GM23338 (cell line): ENCODE results near the gene OASL. TPM values are rescaled to one million over a fixed set of nuclear protein-coding genes. Genes with fewer than 3 reads are reported as not detected.
"Not testable (repeated sequence)": the region's sequence is repeated elsewhere in the genome, so short reads cannot be mapped to it uniquely, and the experiment has no call there.

Source experiments
- ATAC-seq: fragments of 200-7000 bp; cut with Tn5 transposase; 3 replicates; pipeline ENCODE4 v1.9.1; 2020
- DNase-seq: peaks from one replicate; pipeline ENCODE4 v3.0.0-alpha.2; 2015; ENCODE audit warnings: low spot score
- H2AFZ ChIP-seq: fragments of 200-600 bp; sonication (generic); 2 replicates; pipeline ENCODE4 v1.8.0; 2016; ENCODE audit warnings: antibody characterized with exemption, mild to moderate bottlenecking, moderate library complexity
- H3F3A ChIP-seq: fragments of 200-600 bp; sonication (generic); replicated peaks from 2 replicates; pipeline ENCODE4 v1.8.0; 2017; ENCODE audit warnings: antibody characterized with exemption, mixed run types, low read depth
- H3K27ac ChIP-seq: fragments of 200-600 bp; sonication (generic); 2 replicates; pipeline ENCODE4 v1.6.1; 2016; ENCODE audit warnings: low read depth
- H3K27me3 ChIP-seq: fragments of 200-600 bp; sonication (generic); 2 replicates; pipeline ENCODE4 v1.8.0; 2016; ENCODE audit warnings: mild to moderate bottlenecking, mixed run types, moderate library complexity; ENCODE audit not compliant: insufficient read depth
- H3K36me3 ChIP-seq: fragments of 200-600 bp; sonication (generic); 2 replicates; pipeline ENCODE4 v1.8.0; 2016; ENCODE audit warnings: mild to moderate bottlenecking; ENCODE audit not compliant: insufficient read depth
- H3K4me1 ChIP-seq: fragments of 200-600 bp; sonication (generic); 2 replicates; pipeline ENCODE4 v1.8.0; 2016; ENCODE audit warnings: mild to moderate bottlenecking, moderate library complexity; ENCODE audit not compliant: insufficient read depth
- H3K4me2 ChIP-seq: fragments of 200-600 bp; sonication (generic); 2 replicates; pipeline ENCODE4 v1.7.1; 2017; ENCODE audit warnings: mixed run types
- H3K4me3 ChIP-seq: fragments of 200-600 bp; sonication (generic); 2 replicates; pipeline ENCODE4 v1.6.1; 2016; ENCODE audit warnings: mixed run types
- H3K79me2 ChIP-seq: fragments of 200-600 bp; sonication (generic); replicated peaks from 2 replicates; pipeline ENCODE4 v1.8.0; 2017; ENCODE audit warnings: mild to moderate bottlenecking; ENCODE audit not compliant: insufficient read depth
- H3K9me2 ChIP-seq: fragments of 200-600 bp; sonication (generic); 2 replicates; pipeline ENCODE4 v1.8.0; 2017; ENCODE audit not compliant: insufficient read depth
- H4K20me1 ChIP-seq: fragments of 200-600 bp; sonication (generic); replicated peaks from 2 replicates; pipeline ENCODE4 v1.8.0; 2017; ENCODE audit warnings: mild to moderate bottlenecking; ENCODE audit not compliant: insufficient read depth
- H3K27ac Mint-ChIP-seq: 2 replicates; pipeline ENCODE4 v1.8.0; 2020; ENCODE audit warnings: inconsistent platforms, mild to moderate bottlenecking, moderate library complexity, mixed read lengths
- H3K27me3 Mint-ChIP-seq: 3 replicates; pipeline ENCODE4 v1.8.0; 2022; ENCODE audit warnings: low read depth, mild to moderate bottlenecking, moderate library complexity, mixed read lengths, inconsistent platforms; ENCODE audit not compliant: insufficient read depth, poor library complexity
- H3K36me3 Mint-ChIP-seq: 3 replicates; pipeline ENCODE4 v1.8.0; 2021; ENCODE audit warnings: low read depth, mild to moderate bottlenecking, inconsistent platforms, moderate library complexity, mixed read lengths
- H3K4me1 Mint-ChIP-seq: 3 replicates; pipeline ENCODE4 v1.8.0; 2020; ENCODE audit warnings: mild to moderate bottlenecking, inconsistent platforms, mixed read lengths
- H3K4me3 Mint-ChIP-seq: 3 replicates; pipeline ENCODE4 v1.8.0; 2021; ENCODE audit warnings: moderate library complexity, mild to moderate bottlenecking, inconsistent platforms, mixed read lengths
- H3K9me3 Mint-ChIP-seq: 3 replicates; pipeline ENCODE4 v1.8.0; 2020; ENCODE audit warnings: moderate library complexity, mild to moderate bottlenecking, inconsistent platforms, mixed read lengths
- CREB1 ChIP-seq: fragments of 250-450 bp; sonication (Bioruptor Pico); IDR thresholded peaks from 2 replicates; pipeline ENCODE4 v1.5.0; 2020; ENCODE audit warnings: low read depth, mild to moderate bottlenecking, moderate library complexity
- EZH2 ChIP-seq: fragments of 200-600 bp; sonication (generic); IDR thresholded peaks from one replicate; pipeline ENCODE4 v1.8.0; 2017; ENCODE audit warnings: antibody characterized with exemption, mild to moderate bottlenecking, low read depth; ENCODE audit not compliant: unreplicated experiment
- EZH2phosphoT487 ChIP-seq: fragments of 200-600 bp; sonication (generic); IDR thresholded peaks from one replicate; pipeline ENCODE4 v1.8.1; 2018; ENCODE audit warnings: antibody characterized with exemption; ENCODE audit not compliant: unreplicated experiment
- JUNB ChIP-seq: IDR thresholded peaks from one replicate; pipeline ENCODE4 v1.6.1; 2016; ENCODE audit warnings: antibody characterized with exemption; ENCODE audit not compliant: unreplicated experiment
- NANOG ChIP-seq: IDR thresholded peaks from 2 replicates; pipeline ENCODE4 v1.6.1; 2016; ENCODE audit warnings: antibody characterized with exemption, borderline replicate concordance
- POLR2AphosphoS5 ChIP-seq: IDR thresholded peaks from 2 replicates; pipeline ENCODE4 v1.6.1; 2016; ENCODE audit warnings: antibody characterized with exemption, low read depth
- STAT1 ChIP-seq: IDR thresholded peaks from one replicate; pipeline ENCODE4 v1.6.1; 2016; ENCODE audit warnings: antibody characterized with exemption; ENCODE audit not compliant: unreplicated experiment
- ZNF114 ChIP-seq: fragments of 250-450 bp; sonication (Bioruptor Pico); IDR thresholded peaks from 2 replicates; pipeline ENCODE4 v1.5.0; 2020; ENCODE audit warnings: mild to moderate bottlenecking, moderate library complexity
- ZNF331 ChIP-seq: fragments of 250-450 bp; sonication (Bioruptor Pico); IDR thresholded peaks from 2 replicates; pipeline ENCODE4 v1.5.0; 2020; ENCODE audit warnings: low read depth, mild to moderate bottlenecking, moderate library complexity
- ZNF462 ChIP-seq: fragments of 250-450 bp; sonication (Bioruptor Pico); IDR thresholded peaks from 2 replicates; pipeline ENCODE4 v1.5.0; 2020; ENCODE audit warnings: mild to moderate bottlenecking, moderate library complexity
- polyA plus RNA-seq: library from polyadenylated mRNA; unstranded; fragments of >200 nt; fragmentation: Nextera tagmentation; extraction: Ambion mirVana; gene quantifications from 2 replicates; pipeline ENCODE4 v1.2.1, GENCODE V29; 2016
- total RNA-seq: library from RNA; depleted of rRNA; stranded (reverse); fragments of >200 nt; shearing (Covaris generic); gene quantifications from 2 replicates; pipeline ENCODE4 v1.2.3, GENCODE V29; 2014
- TF ChIP-seq, protein P1 (sequence below): IDR thresholded peaks from one replicate; pipeline ENCODE4 v1.6.1; 2018; ENCODE audit warnings: antibody characterized with exemption; ENCODE audit not compliant: unreplicated experiment
- TF ChIP-seq, protein P2 (sequence below): IDR thresholded peaks from 2 replicates; pipeline ENCODE4 v1.6.1; 2016; ENCODE audit warnings: antibody characterized with exemption

OASL gene
- total and polyA plus RNA-seq, 2 experiments from 2014 or later = not detected

DNA sequence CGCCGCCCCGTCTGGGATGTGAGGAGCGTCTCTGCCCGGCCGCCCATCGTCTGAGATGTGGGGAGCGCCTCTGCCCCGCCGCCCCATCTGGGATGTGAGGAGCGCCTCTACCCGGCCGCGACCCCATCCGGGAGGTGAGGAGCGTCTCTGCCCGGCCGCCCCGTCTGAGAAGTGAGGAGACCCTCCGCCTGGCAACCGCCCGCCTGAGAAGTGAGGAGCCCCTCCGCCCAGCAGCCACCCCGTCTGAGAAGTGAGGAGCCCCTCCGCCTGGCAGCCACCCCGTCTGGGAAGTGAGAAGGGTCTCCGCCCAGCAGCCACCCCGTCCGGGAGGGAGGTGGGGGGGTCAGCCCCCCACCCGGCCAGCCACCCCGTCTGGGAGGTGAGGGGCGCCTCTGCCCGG lies 36.9 kb upstream of the OASL start:
- H3K36me3 Mint-ChIP-seq = peaks cover 11% of the 10 kb centered on the region; the same call in 2 of the 3 replicates

DNA sequence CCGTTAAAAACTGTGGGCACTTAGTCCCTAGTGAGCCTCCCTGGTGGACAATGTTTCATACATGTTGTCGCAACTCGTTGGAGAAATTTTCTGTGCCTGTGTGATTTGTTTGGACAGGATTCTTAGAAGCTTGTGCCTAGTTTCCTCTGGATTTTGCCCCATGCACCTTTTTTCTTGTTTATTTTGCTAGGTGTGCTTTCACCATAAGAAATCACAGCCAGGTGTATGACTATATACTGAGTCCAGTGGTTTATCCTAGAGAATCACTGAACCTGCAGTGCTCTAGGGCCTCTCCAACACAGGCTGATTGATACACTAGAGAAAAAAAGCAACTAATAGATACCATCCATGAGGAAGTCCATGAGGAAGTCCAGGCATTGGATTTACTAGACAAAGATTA lies 33.1 kb upstream of the OASL start:
- Mint-ChIP-seq H3K27ac (no peak overlapping the region), H3K36me3 (peaks cover 11% of the 10 kb centered on the region; the same call in 2 of the 3 replicates), H3K4me3 (no peak overlapping the region), H3K4me1 (no peaks in the 10 kb centered on the region), H3K27me3 (no peaks in the 10 kb centered on the region), H3K9me3 (peaks cover 37% of the 10 kb centered on the region)
- Histone ChIP-seq H3K27me3 (no peaks in the 10 kb centered on the region), H3K4me3 (no peak overlapping the region), H4K20me1 (no peaks in the 10 kb centered on the region), H3K27ac (no peak overlapping the region), H3K79me2 (no peaks in the 10 kb centered on the region), H3F3A (no peaks in the 10 kb centered on the region), H3K9me2 (no peaks in the 10 kb centered on the region), H3K4me1 (no peaks in the 10 kb centered on the region), H3K4me2 (no peak overlapping the region), H3K36me3 (no peaks in the 10 kb centered on the region; the same call in 1 of the 2 replicates), H2AFZ (no peak overlapping the region)
- DNase-seq (no peak), ATAC-seq (no peak)
- no peak for TF ChIP-seq POLR2AphosphoS5
- no peak for TF ChIP-seq STAT1
- no peak for TF ChIP-seq JUNB
- no peak for TF ChIP-seq EZH2phosphoT487
- TF ChIP-seq, protein P1, sequence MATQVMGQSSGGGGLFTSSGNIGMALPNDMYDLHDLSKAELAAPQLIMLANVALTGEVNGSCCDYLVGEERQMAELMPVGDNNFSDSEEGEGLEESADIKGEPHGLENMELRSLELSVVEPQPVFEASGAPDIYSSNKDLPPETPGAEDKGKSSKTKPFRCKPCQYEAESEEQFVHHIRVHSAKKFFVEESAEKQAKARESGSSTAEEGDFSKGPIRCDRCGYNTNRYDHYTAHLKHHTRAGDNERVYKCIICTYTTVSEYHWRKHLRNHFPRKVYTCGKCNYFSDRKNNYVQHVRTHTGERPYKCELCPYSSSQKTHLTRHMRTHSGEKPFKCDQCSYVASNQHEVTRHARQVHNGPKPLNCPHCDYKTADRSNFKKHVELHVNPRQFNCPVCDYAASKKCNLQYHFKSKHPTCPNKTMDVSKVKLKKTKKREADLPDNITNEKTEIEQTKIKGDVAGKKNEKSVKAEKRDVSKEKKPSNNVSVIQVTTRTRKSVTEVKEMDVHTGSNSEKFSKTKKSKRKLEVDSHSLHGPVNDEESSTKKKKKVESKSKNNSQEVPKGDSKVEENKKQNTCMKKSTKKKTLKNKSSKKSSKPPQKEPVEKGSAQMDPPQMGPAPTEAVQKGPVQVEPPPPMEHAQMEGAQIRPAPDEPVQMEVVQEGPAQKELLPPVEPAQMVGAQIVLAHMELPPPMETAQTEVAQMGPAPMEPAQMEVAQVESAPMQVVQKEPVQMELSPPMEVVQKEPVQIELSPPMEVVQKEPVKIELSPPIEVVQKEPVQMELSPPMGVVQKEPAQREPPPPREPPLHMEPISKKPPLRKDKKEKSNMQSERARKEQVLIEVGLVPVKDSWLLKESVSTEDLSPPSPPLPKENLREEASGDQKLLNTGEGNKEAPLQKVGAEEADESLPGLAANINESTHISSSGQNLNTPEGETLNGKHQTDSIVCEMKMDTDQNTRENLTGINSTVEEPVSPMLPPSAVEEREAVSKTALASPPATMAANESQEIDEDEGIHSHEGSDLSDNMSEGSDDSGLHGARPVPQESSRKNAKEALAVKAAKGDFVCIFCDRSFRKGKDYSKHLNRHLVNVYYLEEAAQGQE = no peak
- no peak for TF ChIP-seq ZNF331 (CRISPR knock-in tag)
- no peak for TF ChIP-seq ZNF114 (CRISPR knock-in tag)
- TF ChIP-seq ZNF462 = no peak
- no peak for TF ChIP-seq NANOG
- no peak for TF ChIP-seq CREB1
- TF ChIP-seq EZH2 = no peak
- TF ChIP-seq, protein P2, sequence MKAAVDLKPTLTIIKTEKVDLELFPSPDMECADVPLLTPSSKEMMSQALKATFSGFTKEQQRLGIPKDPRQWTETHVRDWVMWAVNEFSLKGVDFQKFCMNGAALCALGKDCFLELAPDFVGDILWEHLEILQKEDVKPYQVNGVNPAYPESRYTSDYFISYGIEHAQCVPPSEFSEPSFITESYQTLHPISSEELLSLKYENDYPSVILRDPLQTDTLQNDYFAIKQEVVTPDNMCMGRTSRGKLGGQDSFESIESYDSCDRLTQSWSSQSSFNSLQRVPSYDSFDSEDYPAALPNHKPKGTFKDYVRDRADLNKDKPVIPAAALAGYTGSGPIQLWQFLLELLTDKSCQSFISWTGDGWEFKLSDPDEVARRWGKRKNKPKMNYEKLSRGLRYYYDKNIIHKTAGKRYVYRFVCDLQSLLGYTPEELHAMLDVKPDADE = no peak

More for the DNA sequence above, 36.9 kb upstream of the OASL start:
- H2AFZ ChIP-seq, H3K27me3 Mint-ChIP-seq, H3F3A ChIP-seq, H3K27ac Mint-ChIP-seq, H3K27ac ChIP-seq, H3K4me3 Mint-ChIP-seq, ATAC-seq, H3K4me2 ChIP-seq, H3K4me3 ChIP-seq, DNase-seq, H3K27me3 ChIP-seq, H4K20me1 ChIP-seq, H3K4me1 ChIP-seq, H3K79me2 ChIP-seq, H3K9me2 ChIP-seq, H3K4me1 Mint-ChIP-seq, H3K36me3 ChIP-seq: not testable (repeated sequence)
- H3K9me3 Mint-ChIP-seq = peaks cover 44% of the 10 kb centered on the region
